Adipose tissue (tissue), 3 donors: ENCODE results near the gene LSR. TPM values are rescaled to one million over a fixed set of nuclear protein-coding genes. Genes with fewer than 3 reads are reported as not detected.
"Not testable (repeated sequence)": the region's sequence is repeated elsewhere in the genome, so short reads cannot be mapped to it uniquely, and the experiment has no call there.

Source experiments
- H3K27ac ChIP-seq: one replicate; pipeline ENCODE4 v1.5.1; 2013; ENCODE audit warnings: low read depth, low read length
- WGBS, 3 donors: extraction: QIAGEN DNeasy Blood & Tissue Kit; methylation state at CpG; one replicate each; pipeline ENCODE4 v1.1.7; 2013; 5-methylcytosine and 5-hydroxymethylcytosine counted together
- polyA plus RNA-seq, 3 donors: library from polyadenylated mRNA; stranded (reverse); fragments of 200-250 nt; gene quantifications; one replicate each; pipeline ENCODE4 v1.2.3, GENCODE V29; 2013
- donor health status: healthy with polysubstance abuse.
- donor health status: Bipolar disorder and iron deficiency.
- donor health status: healthy.

Gene LSR
- polyA plus RNA-seq, 3 donors, result 12.9 to 92.4 (median 20.2) TPM

- no peak overlapping the region for H3K27ac ChIP-seq
- WGBS, 3 donors, result 55 to 73% (median 64%) methylated on average over 3 of the region's 3 CpGs
Measured at GRCh38 chr19:35216833-35217648, 31.8 kb upstream of the LSR start.

GRCh38 chr19:35217649-35217990, 31.2 kb upstream of the LSR start:
- H3K27ac ChIP-seq, result no peak overlapping the region

GRCh38 chr19:35219008-35219407, 29.8 kb upstream of the LSR start:
- 94 to 100% (median 96%) methylated on average over 1 of the region's 1 CpG for WGBS, 3 donors
- no peak overlapping the region for H3K27ac ChIP-seq

- no peak overlapping the region for H3K27ac ChIP-seq
- WGBS, 3 donors, result 38 to 51% (median 50%) methylated on average over 3 of the region's 3 CpGs
Measured at GRCh38 chr19:35220315-35220921, 28.4 kb upstream of the LSR start.

- WGBS, 3 donors, result 86 to 93% (median 87%) methylated on average over 4 of the region's 4 CpGs
- H3K27ac ChIP-seq, result not testable (repeated sequence)
Measured at GRCh38 chr19:35220973-35221590, 27.7 kb upstream of the LSR start.

GRCh38 chr19:35222373-35223015, 26.3 kb upstream of the LSR start:
- 83 to 90% (median 87%) methylated on average over 7 of the region's 7 CpGs for WGBS, 3 donors
- H3K27ac ChIP-seq, result no peak overlapping the region

GRCh38 chr19:35223084-35223790, 25.6 kb upstream of the LSR start:
- no peak overlapping the region for H3K27ac ChIP-seq
- 65 to 71% (median 71%) methylated on average over 6 of the region's 6 CpGs for WGBS, 3 donors

GRCh38 chr19:35223862-35224505, 24.8 kb upstream of the LSR start:
- WGBS, 3 donors, result 74 to 87% (median 79%) methylated on average over 4 of the region's 4 CpGs
- H3K27ac ChIP-seq, result no peak overlapping the region

GRCh38 chr19:35224681-35225571, 23.9 kb upstream of the LSR start:
- 52 to 68% (median 61%) methylated on average over 38 to 41 of the region's 41 CpGs for WGBS, 3 donors
- H3K27ac ChIP-seq, result no peak overlapping the region

- no peak overlapping the region for H3K27ac ChIP-seq
- 86 to 93% (median 87%) methylated on average over 6 of the region's 6 CpGs for WGBS, 3 donors
Measured at GRCh38 chr19:35225951-35226350, 22.9 kb upstream of the LSR start.

GRCh38 chr19:35226748-35227147, 22.1 kb upstream of the LSR start:
- H3K27ac ChIP-seq, result no peak overlapping the region
- 87 to 95% (median 92%) methylated on average over 5 of the region's 5 CpGs for WGBS, 3 donors

- 88 to 94% (median 90%) methylated on average over 14 of the region's 14 CpGs for WGBS, 3 donors
- no peak within 1 kb of the TSS for H3K27ac ChIP-seq
Measured at GRCh38 chr19:35228177-35228930, 20.4 kb upstream of the LSR start, which contains the start of gene FAM187B. TSS of gene FAM187B (minus strand) at chr19:35228739. CDS start at chr19:35228680, 59 bp downstream.

GRCh38 chr19:35229601-35230000, 19.2 kb upstream of the LSR start:
- H3K27ac ChIP-seq, result no peak overlapping the region
- 92 to 96% (median 95%) methylated on average over 8 of the region's 8 CpGs for WGBS, 3 donors

- H3K27ac ChIP-seq, result no peak overlapping the region
- WGBS, 3 donors, result 90 to 94% (median 92%) methylated on average over 14 of the region's 14 CpGs
Measured at GRCh38 chr19:35231956-35232645, 16.7 kb upstream of the LSR start.

- H3K27ac ChIP-seq, result no peak overlapping the region
- 65 to 76% (median 75%) methylated on average over 5 of the region's 5 CpGs for WGBS, 3 donors
Measured at GRCh38 chr19:35232912-35233311, 15.9 kb upstream of the LSR start.
